Stimulated activated CD4-positive, alpha-beta T cell treated with anti-CD3 and anti-CD28 coated beads, TNF-alpha, amount 100 ng/mL, for 24 hours (primary cell): ENCODE measurements around the gene PSORS1C1.
"Not testable (repeated sequence)": the region's sequence is repeated elsewhere in the genome, so short reads cannot be mapped to it uniquely, and the experiment has no call there.

Experiments used
- DNase-seq, 3 experiments: peaks; one replicate each; pipeline ENCODE4 v3.0.0-alpha.2; 2020; ENCODE audit warnings: low read depth in 3 of 3

Gene PSORS1C1

DNA sequence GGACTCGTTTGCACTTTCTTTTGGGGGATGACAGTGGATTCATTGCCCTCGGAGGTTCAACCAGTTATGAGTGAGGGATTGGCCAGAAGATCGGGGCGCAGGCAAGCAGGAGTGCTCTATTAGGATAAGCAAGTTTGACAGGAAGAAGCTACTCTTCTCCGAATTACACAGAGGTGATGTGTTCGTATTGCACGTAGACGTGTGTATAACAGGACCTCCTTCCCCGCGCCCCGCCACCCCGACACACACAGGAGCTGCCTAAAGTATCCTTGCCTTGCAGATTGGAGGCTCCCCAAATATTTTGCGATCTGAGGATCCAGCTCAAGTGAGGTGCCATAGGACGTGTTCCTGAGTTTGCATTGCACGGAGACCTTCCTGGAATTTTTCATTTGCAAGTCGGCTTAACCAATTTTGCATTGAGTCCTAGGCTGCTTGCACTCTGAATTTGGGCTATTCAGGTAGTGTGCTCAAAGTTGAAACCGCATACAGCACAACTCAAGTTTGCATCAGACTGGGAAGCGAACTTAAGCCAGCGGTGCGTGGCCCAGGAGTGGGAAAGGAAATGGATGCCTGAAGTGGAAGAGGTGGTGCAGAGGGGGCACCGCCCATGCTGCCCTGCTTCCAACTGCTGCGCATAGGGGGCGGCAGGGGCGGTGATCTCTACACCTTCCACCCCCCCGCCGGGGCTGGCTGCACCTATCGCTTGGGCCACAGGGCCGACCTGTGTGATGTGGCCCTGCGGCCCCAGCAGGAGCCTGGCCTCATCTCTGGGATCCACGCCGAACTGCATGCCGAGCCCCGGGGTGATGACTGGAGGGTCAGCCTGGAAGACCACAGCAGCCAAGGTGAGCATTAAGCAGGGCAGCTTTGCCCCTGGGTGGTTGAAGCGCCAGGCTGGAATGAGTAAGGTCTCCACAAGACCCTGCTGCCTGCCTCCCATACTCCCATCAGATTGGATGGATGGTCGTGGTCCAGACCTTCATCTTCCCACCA is 44.6 kb downstream of the PSORS1C1 start:
- peak in 1 of 3 experiments; percentile 14 for DNase-seq

- no peak for DNase-seq
Measured at GRCh38 chr6:31161216-31162126, 46.9 kb downstream of the PSORS1C1 start.

DNA sequence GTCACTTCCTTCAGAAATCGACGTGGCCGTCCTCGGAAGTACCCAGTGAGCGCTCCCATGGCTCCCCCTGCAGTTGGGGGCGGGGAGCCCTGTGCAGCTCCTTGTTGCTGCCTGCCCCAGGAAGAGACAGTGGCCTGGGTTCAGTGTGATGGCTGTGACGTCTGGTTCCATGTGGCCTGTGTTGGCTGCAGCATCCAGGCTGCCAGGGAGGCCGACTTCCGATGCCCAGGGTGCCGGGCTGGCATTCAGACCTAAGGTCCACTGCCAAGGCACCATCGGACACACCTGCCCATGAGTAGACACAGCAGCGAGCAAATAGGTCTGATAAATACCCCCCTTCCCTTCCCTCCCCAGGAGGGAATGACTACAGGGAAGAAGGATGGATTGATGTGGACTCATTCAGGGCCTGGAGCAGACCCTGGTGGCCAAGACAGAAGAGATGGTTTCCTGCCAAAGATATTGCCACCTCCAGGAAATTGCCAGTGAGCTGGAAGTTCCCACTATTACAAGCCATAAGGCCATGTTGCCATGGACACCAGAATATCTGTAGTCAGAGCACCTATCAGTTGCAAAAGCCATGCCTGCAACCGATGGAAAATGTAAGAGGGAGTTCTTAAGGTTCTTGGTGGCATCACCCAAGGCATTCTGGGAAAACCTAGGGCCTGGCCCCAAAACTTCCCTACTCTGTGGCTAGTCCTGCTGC is 48.0 kb downstream of the PSORS1C1 start:
- no peak for DNase-seq

DNA sequence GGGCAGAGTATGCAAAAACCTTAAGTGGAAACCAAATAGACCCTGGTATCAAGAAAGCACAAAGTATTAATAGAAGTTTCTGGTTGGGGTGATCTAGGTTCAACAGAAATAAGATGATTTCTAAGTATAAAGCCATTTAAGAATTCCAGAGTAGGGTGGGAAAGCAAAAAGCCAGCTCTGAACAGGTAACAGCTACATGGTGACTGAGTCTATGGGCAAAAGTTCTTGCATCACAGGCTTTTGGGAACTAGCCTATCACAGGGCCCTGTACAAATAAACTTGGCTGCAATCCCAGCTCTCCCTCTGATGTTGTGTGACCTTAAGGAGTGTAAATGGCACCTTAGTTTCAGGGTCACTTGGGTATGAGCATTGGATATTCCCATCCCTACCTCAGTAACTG is 49.3 kb downstream of the PSORS1C1 start:
- no peak for DNase-seq

GRCh38 chr6:31164475-31165063 is 50.0 kb downstream of the PSORS1C1 start:
- not testable (repeated sequence) for DNase-seq

DNA sequence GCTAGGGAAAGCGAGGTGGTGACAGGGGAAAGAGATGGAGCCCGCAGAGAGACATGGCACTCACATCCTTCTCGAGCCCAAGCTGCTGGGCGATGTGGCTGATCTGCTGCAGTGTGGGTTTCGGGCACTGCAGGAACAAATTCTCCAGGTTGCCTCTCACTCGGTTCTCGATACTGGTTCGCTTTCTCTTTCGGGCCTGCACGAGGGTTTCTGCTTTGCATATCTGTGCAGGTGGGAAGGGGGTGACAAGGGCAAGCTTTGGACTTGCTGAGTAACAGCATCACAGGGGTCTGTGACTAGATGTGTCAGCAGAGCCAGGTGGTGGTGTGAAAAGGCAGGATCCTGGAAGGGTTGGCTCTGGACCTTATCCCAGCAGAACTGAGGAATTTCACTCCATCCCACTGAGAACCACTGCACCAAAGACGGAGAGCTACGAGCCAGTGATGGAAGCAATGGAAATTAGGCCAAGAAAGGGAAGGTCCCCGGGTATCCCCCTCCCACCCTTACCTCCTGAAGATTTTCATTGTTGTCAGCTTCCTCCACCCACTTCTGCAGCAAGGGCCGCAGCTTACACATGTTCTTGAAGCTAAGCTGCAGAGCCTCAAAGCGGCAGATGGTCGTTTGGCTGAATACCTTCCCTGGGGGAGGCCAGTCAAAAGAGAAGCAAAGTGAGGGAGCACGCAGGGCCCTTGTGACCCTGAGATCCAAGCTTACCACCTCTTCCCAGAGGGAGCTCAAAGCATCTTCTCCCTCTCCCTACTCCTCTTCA is 50.6 kb downstream of the PSORS1C1 start:
- DNase-seq = peak in 1 of 3 experiments; percentile 7

GRCh38 chr6:31165986-31166385 is 51.4 kb downstream of the PSORS1C1 start:
- no peak for DNase-seq

DNA sequence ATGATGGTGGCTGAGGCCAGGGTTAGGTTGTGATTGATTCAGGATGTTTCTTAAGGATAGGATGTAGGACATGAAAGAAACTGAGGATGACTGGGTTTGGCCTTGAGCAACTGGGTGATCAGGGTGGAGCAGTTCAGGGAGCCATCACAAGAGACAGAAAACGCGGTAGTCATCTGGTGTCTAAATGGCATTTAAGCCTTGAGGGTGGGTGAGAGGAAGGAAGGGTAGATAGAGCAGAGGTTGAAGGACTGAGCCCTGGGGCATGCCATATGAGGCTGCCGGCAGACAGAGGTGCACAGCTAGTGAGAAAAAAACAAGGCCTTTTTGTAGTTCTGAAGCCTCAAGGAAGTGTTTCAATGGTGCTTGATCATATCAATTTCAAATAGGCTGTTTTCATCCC is 54.0 kb downstream of the PSORS1C1 start:
- DNase-seq = no peak

DNA sequence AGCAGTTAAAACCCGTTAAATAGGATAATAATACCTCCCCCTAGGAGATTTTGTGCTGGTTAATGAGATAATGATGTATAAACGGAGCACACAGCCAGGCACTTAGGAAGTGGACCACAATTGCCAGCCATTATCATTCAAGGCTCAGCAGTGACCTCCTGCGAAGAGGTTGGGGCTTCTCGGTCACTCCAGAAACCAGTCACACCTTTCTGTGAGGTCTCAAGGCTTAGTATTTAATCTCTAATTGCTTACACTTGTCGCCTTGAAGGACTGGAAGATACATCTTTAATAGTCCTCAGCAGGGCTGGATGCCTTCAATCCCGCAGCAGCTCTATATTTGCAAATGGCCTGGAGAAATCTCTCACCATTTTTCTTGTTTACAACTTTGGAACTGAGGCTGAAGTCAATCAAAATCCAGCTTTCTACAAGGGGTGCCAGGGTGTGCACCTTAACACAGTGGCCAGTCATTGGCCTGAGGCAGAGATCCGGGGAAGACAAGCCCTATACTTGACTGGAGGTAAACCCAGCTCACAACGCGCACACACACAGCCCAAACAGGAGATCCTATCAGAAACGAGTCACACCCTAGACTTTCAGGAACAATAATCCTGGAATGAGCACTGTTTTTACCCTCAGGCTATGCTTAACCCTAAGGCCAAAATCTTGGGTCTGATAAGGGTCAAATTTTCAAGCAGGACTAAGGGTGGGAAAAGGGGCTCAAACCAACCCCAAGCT is 54.7 kb downstream of the PSORS1C1 start:
- DNase-seq = no peak

DNA sequence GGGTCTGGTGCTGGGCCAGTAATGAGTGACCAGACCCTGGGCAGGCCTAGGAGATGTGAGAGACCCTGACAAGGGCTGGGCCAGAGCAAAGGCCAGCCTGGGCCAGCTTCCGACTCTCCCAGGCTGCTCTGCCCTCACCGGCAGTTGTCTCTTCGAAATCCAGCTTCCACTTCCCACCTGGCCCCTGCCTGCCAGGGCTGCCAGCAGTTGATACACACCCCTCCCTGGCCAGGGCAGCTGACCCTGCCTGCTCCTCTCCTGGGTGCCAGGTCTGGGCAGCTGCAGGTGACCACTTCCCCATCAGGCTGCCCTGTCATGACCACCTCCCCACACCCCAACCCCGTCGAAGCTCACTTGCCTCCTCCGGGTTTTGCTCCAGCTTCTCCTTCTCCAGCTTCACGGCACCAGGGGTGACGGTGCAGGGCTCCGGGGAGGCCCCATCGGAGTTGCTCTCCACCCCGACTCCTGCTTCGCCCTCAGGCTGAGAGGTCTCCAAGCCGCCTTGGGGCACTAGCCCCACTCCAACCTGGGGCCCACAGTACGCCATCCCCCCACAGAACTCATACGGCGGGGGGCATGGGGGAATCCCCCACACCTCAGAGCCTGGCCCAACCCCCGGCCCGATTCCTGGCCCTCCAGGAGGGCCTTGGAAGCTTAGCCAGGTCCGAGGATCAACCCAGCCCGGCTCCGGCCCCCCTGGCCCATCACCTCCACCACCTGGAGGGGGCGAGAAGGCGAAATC is 55.4 kb downstream of the PSORS1C1 start:
- not testable (repeated sequence) for DNase-seq

GRCh38 chr6:31170600-31170881 is 55.9 kb downstream of the PSORS1C1 start, which contains the start of gene POU5F1:
TSS of gene POU5F1 (minus strand) at chr6:31170682. CDS start at chr6:31170620, 62 bp downstream.
- DNase-seq = no peak

DNA sequence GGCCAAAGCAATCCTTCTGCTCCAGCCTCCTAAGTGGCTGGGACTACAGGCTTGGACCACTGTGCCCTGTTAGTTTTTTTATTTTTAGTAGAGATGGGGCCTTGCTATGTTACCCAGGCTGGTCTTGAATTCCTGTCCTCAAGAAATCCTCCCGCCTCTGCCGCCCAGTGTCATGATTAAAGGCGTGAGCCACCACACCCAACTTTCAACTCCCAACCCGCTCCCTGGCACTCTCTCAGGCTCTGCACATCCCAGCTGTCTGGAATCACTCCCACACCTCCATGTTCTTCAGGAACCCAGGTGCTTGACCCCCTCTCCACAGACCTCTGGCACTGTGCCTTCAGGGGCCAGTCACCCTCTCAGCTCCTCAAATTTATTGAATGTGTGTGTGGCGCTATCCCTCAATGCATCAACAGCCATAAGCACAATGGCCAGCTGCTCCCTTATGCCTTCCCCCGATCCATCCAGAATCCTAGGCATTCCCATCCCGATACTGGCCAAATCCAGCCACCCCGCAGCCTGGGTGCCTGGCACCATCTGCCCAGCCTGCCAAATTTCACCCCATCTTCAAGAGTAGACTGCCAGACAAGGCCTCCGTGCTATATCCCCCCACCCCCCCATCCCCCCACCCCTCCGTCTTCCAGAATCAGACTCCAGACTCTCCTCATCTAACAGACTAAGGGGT is 56.5 kb downstream of the PSORS1C1 start:
- DNase-seq = no peak

DNA sequence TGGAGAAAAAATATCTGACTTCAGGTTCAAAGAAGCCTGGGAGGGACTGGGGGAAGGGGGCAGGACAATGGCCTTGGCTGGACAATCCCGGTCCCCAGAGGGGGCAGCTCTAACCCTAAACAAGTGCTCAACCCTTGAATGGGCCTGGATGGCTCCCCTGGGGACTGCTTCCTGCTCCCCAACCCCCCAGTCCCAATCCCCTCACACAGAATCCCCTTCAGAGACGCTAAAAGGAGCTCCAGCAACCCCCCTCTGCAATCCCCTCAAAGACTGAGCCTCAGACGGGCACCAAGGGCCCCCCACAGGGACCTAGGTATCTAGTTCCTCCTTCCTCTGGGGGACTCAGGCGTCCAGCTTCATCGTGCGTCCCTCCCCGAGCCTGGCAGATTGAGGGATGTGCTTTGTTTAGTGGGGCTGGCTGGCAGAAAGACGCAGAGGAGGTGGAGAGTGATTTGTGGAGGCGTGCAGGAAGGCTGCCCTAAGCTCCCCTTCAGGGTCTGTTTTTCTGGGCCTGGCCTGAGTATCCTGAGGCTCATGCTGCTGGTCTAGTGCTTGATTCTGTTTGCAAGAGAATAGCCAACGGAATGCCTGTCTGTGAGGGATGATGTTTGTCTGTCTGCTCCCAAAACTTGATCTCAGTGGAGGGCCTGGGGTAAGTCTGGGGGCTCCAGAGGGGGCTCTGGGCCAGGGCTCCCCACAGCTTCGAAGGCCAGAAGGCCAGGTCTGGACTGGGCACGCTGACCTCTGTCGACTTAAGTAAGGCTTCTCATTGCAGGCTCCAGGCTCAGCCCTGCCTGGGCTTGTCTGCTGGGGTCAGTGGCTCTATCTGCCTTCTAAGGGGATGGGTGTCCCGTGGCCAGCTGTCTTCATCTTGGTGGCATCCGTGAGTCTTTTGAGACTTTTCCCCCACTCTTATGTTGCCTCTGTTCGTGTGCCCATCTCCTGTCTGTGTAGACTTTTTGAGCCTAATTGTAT is 57.6 kb downstream of the PSORS1C1 start:
- no peak for DNase-seq

DNA sequence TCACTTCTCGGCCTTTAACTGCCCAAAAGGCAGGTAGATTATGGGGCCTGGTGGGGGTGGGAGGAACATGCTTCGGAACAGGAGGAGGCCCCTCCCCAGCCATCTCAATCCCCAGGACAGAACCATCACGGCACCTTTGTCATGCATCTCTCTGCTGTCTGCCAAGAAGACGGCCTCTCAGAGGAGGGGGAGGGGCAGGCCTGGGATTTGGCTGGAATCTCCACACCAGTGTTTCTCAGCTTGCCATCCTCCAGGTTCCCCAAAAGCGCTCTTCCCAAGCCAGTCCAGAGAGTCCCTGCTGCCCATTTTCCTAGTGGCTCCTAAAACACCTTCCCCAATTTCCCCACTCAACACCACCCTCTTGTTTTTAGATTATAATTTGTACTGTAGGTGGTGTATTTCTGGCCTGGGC is 58.4 kb downstream of the PSORS1C1 start:
- DNase-seq = no peak

- no peak for DNase-seq
Measured at GRCh38 chr6:31173406-31173805, 58.8 kb downstream of the PSORS1C1 start.

DNA sequence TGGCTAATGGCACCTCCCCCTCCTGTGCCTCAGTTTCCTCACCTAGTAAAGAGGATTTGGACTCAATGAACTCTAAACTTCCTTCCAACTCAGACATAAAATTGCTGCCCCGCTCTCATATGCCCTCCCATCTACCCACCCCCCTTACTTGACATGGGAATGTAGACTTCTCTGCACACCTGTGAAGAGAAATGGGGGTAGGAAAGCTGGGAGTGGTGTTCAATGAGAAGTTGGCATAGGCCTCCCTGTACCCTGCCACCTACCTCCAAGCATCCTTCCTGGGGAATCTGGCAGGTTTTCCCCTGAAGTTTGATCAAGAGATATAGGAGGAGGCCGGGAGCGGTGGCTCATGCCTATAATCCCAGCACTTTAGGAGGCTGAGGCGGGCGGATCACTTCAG is 59.8 kb downstream of the PSORS1C1 start:
- no peak for DNase-seq

- no peak for DNase-seq
Measured at GRCh38 chr6:31175971-31176370, 61.4 kb downstream of the PSORS1C1 start.
